Liver (tissue), 3 donors: Measurements from ENCODE around the gene ATG4C.

ENCODE experiments used
- ATF3 ChIP-seq: IDR thresholded peaks from 2 replicates; pipeline ENCODE4 v1.6.1; 2016; ENCODE audit warnings: antibody characterized with exemption
- CTCF ChIP-seq: fragments of 150-350 bp; IDR thresholded peaks from 2 replicates; pipeline ENCODE4 v1.5.1; 2017; ENCODE audit warnings: improper control_type of control experiment, low read depth, low read length; ENCODE audit not compliant: missing input control
- JUND ChIP-seq, 2 donors: IDR thresholded peaks; 2 replicates each; pipeline ENCODE4 v1.6.1; 2016; ENCODE audit warnings: antibody characterized with exemption in 2 of 2
- RAD21 ChIP-seq, 2 donors: IDR thresholded peaks; 2 replicates each; pipeline ENCODE4 v1.6.1; 2016; ENCODE audit warnings: antibody characterized with exemption in 2 of 2, mild to moderate bottlenecking in 2 of 2
- REST ChIP-seq: IDR thresholded peaks from 2 replicates; pipeline ENCODE4 v1.6.1; 2016; ENCODE audit warnings: antibody characterized with exemption, mild to moderate bottlenecking
- RXRA ChIP-seq, 2 donors: IDR thresholded peaks; 2 replicates each; pipeline ENCODE4 v1.6.1; 2017 to 2018; ENCODE audit warnings: antibody characterized with exemption in 2 of 2, mild to moderate bottlenecking in 1 of 2
- YY1 ChIP-seq: IDR thresholded peaks from 2 replicates; pipeline ENCODE4 v1.6.1; 2016; ENCODE audit warnings: antibody characterized with exemption, mild to moderate bottlenecking
- donor health status: healthy.
- donor health status: healthy.

GRCh38 chr1:62832276-62832675 lies 48.3 kb downstream of the ATG4C start:
- TF ChIP-seq CTCF (no peak), RAD21 (IDR thresholded peaks at IDR 0.05) (no peak), RXRA (IDR thresholded peaks at IDR 0.05) (no peak), JUND (IDR thresholded peaks at IDR 0.05) (no peak), REST (no peak), ATF3 (no peak), YY1 (no peak)
